Thyroid gland (tissue), 4 donors: Measurements from ENCODE around the gene PGAP3. TPM values are rescaled to one million over a fixed set of nuclear protein-coding genes. Genes with fewer than 3 reads are reported as not detected.

Experiments
- DNase-seq, 2 donors: peaks; one replicate each; pipeline ENCODE4 v3.0.0-alpha.2; 2019
- H3K27ac ChIP-seq, 3 donors: fragments of 200-600 bp; sonication (generic); 1 replicate in 2 of 3; 2 replicates in 1 of 3; pipeline ENCODE4 v1.5.1; 2016 to 2019; ENCODE audit warnings: mild to moderate bottlenecking in 1 of 3, moderate library complexity in 1 of 3
- H3K27me3 ChIP-seq: fragments of 200-600 bp; sonication (generic); one replicate; pipeline ENCODE4 v1.5.1; 2019
- H3K36me3 ChIP-seq, 2 donors: fragments of 200-600 bp; sonication (generic); one replicate each; pipeline ENCODE4 v1.5.1; 2016 to 2019
- H3K4me1 ChIP-seq, 2 donors: fragments of 200-600 bp; sonication (generic); one replicate each; pipeline ENCODE4 v1.5.1; 2017 to 2019
- H3K4me3 ChIP-seq, 3 donors: fragments of 200-600 bp; sonication (generic); replicated peaks in 1 of 3; 1 replicate in 2 of 3; 2 replicates in 1 of 3; pipeline ENCODE4 v1.5.1; 2016; ENCODE audit warnings: mild to moderate bottlenecking in 1 of 3
- H3K9me3 ChIP-seq: fragments of 200-600 bp; sonication (generic); one replicate; pipeline ENCODE4 v1.5.1; 2017
- CTCF ChIP-seq, 6 experiments: fragments of 200-600 bp in 3 of 6; fragments of 450-650 bp in 3 of 6; sonication (generic) in 3 of 6; IDR thresholded peaks; one replicate each; pipeline ENCODE4 v1.5.1; 2016 to 2019; ENCODE audit warnings: antibody characterized with exemption in 6 of 6, mild to moderate bottlenecking in 2 of 6, inconsistent platforms in 1 of 6, moderate library complexity in 1 of 6
- POLR2A ChIP-seq, 2 donors: fragments of 450-650 bp; IDR thresholded peaks; one replicate each; pipeline ENCODE4 v1.6.1; 2017; ENCODE audit warnings: antibody characterized with exemption in 2 of 2, mild to moderate bottlenecking in 2 of 2, moderate library complexity in 1 of 2
- WGBS, 2 donors: methylation state at CpG; one replicate each; pipeline ENCODE4 v1.1.5; 2017; 5-methylcytosine and 5-hydroxymethylcytosine counted together
- intact Hi-C: fragments of 100-400 bp; cut with DNase I; formaldehyde crosslinking; loops from one replicate; pipeline ENCODE4 v1.15.1; 2023
- total RNA-seq, 4 donors: library from RNA; depleted of rRNA; stranded (reverse); fragments of >200 nt; gene quantifications; one replicate each; pipeline ENCODE4 v1.2.3, GENCODE V29; 2016

The PGAP3 gene
- total RNA-seq, 4 donors from 2014 or later: 55.6 to 88.1 (median 72.7) TPM

DNA sequence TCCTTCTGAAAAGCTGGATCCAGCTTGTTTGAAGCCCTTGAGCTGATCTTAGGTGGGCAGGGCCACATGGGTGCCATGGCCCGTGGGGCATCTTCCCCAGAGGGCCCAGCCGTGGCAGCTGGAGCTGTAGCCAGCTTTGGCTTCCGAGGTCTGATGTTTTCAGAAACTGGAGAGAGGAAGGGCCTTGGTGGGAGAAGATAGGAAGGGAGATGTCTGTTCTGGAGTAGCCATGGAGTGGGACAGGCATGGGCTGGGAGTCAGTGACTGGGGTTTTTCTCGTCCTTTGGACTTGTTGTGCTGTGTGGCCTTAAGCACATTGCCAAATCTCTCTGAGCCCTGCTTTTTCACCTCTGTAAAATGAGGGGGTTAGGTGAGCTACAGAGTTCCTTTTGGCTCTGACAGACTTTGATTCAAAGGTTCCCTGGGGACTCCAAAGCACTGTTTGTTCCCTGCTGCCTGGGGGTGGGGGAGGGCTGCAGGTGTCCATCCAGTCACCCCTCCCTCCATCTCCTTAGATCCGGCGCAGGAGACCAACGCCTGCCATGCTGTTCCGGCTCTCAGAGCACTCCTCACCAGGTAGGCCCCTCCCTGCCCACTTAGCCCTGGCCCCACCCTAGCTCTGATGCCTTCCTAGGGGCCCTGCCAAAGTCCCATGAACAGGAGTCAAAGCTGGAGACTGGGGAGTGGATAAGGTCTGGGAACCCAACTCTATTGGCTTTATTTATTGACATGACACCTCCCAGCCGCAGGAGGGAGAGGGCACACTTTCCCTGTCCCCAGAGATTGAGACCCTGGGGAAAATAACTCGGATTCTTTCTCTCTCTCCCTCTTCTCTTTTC is 59.0 kb downstream of the PGAP3 start:
- H3K4me3 ChIP-seq: no peak overlapping the region
- H3K4me1 ChIP-seq: peaks cover 10 to 11% of the 10 kb centered on the region in 2 donors
- no peak for DNase-seq
- H3K36me3 ChIP-seq: no peaks in the 10 kb centered on the region
- H3K27ac ChIP-seq: no peak overlapping the region
- 58 to 84% methylated on average over 5 to 10 of the region's 10 CpGs for WGBS, 2 donors
- intact Hi-C loops: loop anchor here (5.0 to 10.0 kb wide), 2 partner anchors 58 to 236 kb away; partner anchors contain the start of genes IKZF3, PGAP3 and ZPBP2
- H3K27me3 ChIP-seq: peaks cover 15% of the 10 kb centered on the region
- no peaks in the 10 kb centered on the region for H3K9me3 ChIP-seq
- TF ChIP-seq CTCF (IDR thresholded peaks at IDR 0.05) (no peak), POLR2A (IDR thresholded peaks at IDR 0.05) (no peak)

GRCh38 chr17:39627712-39628516 is 59.9 kb downstream of the PGAP3 start:
- Histone ChIP-seq H3K4me1 (peaks cover 10 to 11% of the 10 kb centered on the region in 2 donors), H3K36me3 (no peaks in the 10 kb centered on the region), H3K4me3 (no peak overlapping the region), H3K27me3 (peaks cover 15% of the 10 kb centered on the region), H3K27ac (no peak overlapping the region), H3K9me3 (no peaks in the 10 kb centered on the region)
- intact Hi-C loops: loop anchor here (5.0 to 10.0 kb wide), 2 partner anchors 59 to 237 kb away; partner anchors contain the start of genes IKZF3, PGAP3 and ZPBP2
- 51 to 67% methylated on average over 6 to 10 of the region's 16 CpGs for WGBS, 2 donors
- no peak for DNase-seq
- TF ChIP-seq CTCF (IDR thresholded peaks at IDR 0.05) (no peak), POLR2A (IDR thresholded peaks at IDR 0.05) (no peak)

DNA sequence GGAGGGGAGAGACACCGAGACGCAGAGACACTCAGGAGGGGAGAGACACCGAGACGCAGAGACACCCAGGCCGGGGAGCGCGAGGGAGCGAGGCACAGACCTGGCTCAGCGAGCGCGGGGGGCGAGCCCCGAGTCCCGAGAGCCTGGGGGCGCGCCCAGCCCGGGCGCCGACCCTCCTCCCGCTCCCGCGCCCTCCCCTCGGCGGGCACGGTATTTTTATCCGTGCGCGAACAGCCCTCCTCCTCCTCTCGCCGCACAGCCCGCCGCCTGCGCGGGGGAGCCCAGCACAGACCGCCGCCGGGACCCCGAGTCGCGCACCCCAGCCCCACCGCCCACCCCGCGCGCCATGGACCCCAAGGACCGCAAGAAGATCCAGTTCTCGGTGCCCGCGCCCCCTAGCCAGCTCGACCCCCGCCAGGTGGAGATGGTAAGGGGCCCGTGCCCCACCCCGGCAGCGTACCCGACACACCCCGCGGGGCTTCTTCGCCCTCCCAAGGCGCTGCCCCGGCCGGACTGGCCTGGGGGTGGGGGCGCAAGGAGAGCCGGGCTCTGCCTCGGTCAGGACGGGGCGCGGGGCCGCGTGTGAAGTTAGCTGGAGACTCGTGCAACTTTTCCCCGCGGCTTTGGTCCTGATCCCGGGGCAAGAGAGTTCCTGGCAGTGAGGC is 60.7 kb downstream of the PGAP3 start:
- TF ChIP-seq POLR2A (IDR thresholded peaks at IDR 0.05) (no peak), CTCF (IDR thresholded peaks at IDR 0.05) (no peak)
- H3K4me1 ChIP-seq: peaks cover 10 to 11% of the 10 kb centered on the region in 2 donors
- no peaks in the 10 kb centered on the region for H3K36me3 ChIP-seq
- H3K27me3 ChIP-seq: peaks cover 15% of the 10 kb centered on the region
- H3K27ac ChIP-seq: no peak overlapping the region
- intact Hi-C loops: loop anchor here (5.0 to 10.0 kb wide), 2 partner anchors 60 to 238 kb away; partner anchors contain the start of genes IKZF3, PGAP3 and ZPBP2
- DNase-seq: no peak
- 2 to 4% methylated on average over 16 to 28 of the region's 72 CpGs for WGBS, 2 donors
- no peaks in the 10 kb centered on the region for H3K9me3 ChIP-seq
- H3K4me3 ChIP-seq: no peak overlapping the region

DNA sequence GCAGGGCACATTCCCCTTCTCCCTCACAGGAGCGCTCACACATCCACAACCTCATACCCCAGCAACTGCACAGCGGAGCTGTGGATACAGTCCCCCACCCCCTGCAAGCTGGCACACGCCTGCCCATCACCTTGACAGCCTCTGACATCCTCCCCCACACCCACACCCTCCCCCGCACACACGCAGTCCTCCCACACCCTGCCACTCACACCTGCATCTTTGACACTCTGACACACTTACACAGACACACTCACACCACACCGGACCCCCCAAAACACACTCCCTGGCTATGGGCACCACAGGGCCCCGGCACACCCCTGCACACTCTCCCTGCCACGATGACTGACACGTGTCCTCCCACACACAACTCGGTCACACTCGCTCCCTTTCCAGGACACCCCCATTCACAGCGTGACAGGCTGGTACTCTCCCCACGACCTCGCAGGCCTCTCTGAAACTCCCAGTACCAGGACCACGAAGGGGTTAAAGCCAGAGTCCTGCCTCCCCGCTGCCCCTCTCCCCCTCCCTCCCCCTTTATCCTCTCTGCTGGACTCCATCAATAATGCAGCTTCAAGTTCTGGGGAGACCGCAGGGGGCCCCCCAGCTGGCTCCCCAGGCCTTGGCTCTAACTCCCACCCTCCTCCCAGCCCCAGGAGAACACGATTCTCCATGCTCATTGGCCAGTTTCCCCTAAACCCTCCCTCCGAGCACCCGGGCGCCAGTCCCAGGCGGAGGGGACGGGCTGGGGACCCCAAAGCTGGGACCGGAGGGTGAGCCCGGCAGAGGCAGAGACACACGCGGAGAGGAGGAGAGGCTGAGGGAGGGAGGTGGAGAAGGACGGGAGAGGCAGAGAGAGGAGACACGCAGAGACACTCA is 61.4 kb downstream of the PGAP3 start, which contains the start of gene PPP1R1B:
Gene PPP1R1B (plus strand): TSS at position 782 of the 876 bp plus-strand sequence. CDS start 441 bp downstream, outside the sequence.
- no peaks in the 10 kb centered on the region for H3K9me3 ChIP-seq
- WGBS, 2 donors: 13 to 17% methylated on average over 29 of the region's 29 CpGs
- DNase-seq: no peak
- H3K27me3 ChIP-seq: peaks cover 15% of the 10 kb centered on the region
- TF ChIP-seq CTCF (IDR thresholded peaks at IDR 0.05) (no peak), POLR2A (IDR thresholded peaks at IDR 0.05) (no peak)
- H3K36me3 ChIP-seq: no peaks in the 10 kb centered on the region
- no peak within 1 kb of the TSS for H3K27ac ChIP-seq
- peaks cover 10 to 11% of the 10 kb centered on the region in 2 donors for H3K4me1 ChIP-seq
- no peak within 1 kb of the TSS for H3K4me3 ChIP-seq
- intact Hi-C loops: loop anchor here (5.0 to 10.0 kb wide), 2 partner anchors 61 to 238 kb away; partner anchors contain the start of genes IKZF3, PGAP3 and ZPBP2
